GM12878 (cell line): ENCODE results near the gene EXOC4. TPM values are rescaled to one million over a fixed set of nuclear protein-coding genes. Genes with fewer than 3 reads are reported as not detected.

ENCODE experiments used
- ATAC-seq: fragments of 200-7000 bp; cut with Tn5 transposase; 3 replicates; pipeline ENCODE4 v1.9.1; 2020; ENCODE audit warnings: mild to moderate bottlenecking, moderate library complexity
- BruUV-seq: library from RNA; stranded (reverse); fragments of 400-500 nt; replicated peaks from 2 replicates; lab custom pipeline; 2021; lab: Mats Ljungman, UMichigan
- CTCF ChIA-PET: fragments of 300-600 bp; sonication (Branson Sonifier 250); formaldehyde crosslinking; extraction: SDS; loops from one replicate; lab custom pipeline; 2021; ENCODE audit warnings: inconsistent platforms; lab: Yijun Ruan, JAX
- POLR2A ChIA-PET: fragments of 350-600 bp; formaldehyde crosslinking; extraction: SDS; loops from one replicate; lab custom pipeline; 2021; ENCODE audit warnings: inconsistent platforms; lab: Charles Lee
- RAD21 ChIA-PET: fragments of 300-600 bp; sonication (Branson Sonifier 250); formaldehyde crosslinking; loops from one replicate; lab custom pipeline; 2023; ENCODE audit warnings: antibody characterized with exemption; ENCODE audit not compliant: unreplicated experiment; lab: Charles Lee
- SMC1A ChIA-PET: fragments of 300-600 bp; sonication (Branson Sonifier 250); formaldehyde crosslinking; loops from one replicate; lab custom pipeline; 2023; ENCODE audit not compliant: unreplicated experiment, uncharacterized antibody; lab: Charles Lee
- DNase-seq: peaks from one replicate; pipeline ENCODE4 v3.0.0-alpha.2; 2011; ENCODE audit warnings: low read depth, low spot score
- FAIRE-seq: peaks from 3 replicates; lab custom pipeline; 2011; peaks lifted over from hg19 to GRCh38; lab: Jason Lieb, UNC
- H2AFZ ChIP-seq: 2 replicates; pipeline ENCODE4 v1.6.0; 2011; ENCODE audit warnings: low read depth, low read length, control low read depth; ENCODE audit not compliant: control insufficient read depth
- H3K27ac ChIP-seq: 2 replicates; pipeline ENCODE4 v1.5.1; 2011; ENCODE audit warnings: control low read depth; ENCODE audit not compliant: control insufficient read depth, insufficient read depth
- H3K27me3 ChIP-seq, 2 experiments: replicated peaks in 1 of 2; 2 replicates each; pipeline versions ENCODE4 v1.6.0 to v1.6.1; 2011; ENCODE audit warnings: low read length in 1 of 2; ENCODE audit not compliant: control insufficient read depth in 2 of 2, insufficient read depth in 2 of 2
- H3K36me3 ChIP-seq, 2 experiments: 2 replicates each; pipeline ENCODE4 v1.5.1; 2011; ENCODE audit warnings: low read length in 1 of 2; ENCODE audit not compliant: control insufficient read depth in 2 of 2, insufficient read depth in 2 of 2
- H3K4me1 ChIP-seq: 2 replicates; pipeline ENCODE4 v1.6.1; 2011; ENCODE audit warnings: mild to moderate bottlenecking, low read length, moderate library complexity, mixed read lengths; ENCODE audit not compliant: control insufficient read depth, insufficient read depth
- H3K4me2 ChIP-seq: 2 replicates; pipeline ENCODE4 v1.6.0; 2011; ENCODE audit warnings: control low read depth; ENCODE audit not compliant: control insufficient read depth, insufficient read depth
- H3K4me3 ChIP-seq: fragments of 200-600 bp; sonication (generic); 2 replicates; pipeline ENCODE4 v1.5.1; 2016
- H3K79me2 ChIP-seq: 2 replicates; pipeline ENCODE4 v1.6.0; 2011; ENCODE audit warnings: low read length; ENCODE audit not compliant: control insufficient read depth, insufficient read depth
- H3K9ac ChIP-seq: 2 replicates; pipeline ENCODE4 v1.8.0; 2011; ENCODE audit warnings: low read length, control low read depth, mixed read lengths; ENCODE audit not compliant: control insufficient read depth, insufficient read depth
- H3K9me3 ChIP-seq: replicated peaks from 3 replicates; pipeline ENCODE4 v1.5.1; 2011; ENCODE audit warnings: mild to moderate bottlenecking, low read length; ENCODE audit not compliant: control insufficient read depth, insufficient read depth
- H4K20me1 ChIP-seq: 2 replicates; pipeline ENCODE4 v1.6.0; 2011; ENCODE audit not compliant: control insufficient read depth, insufficient read depth
- BCL3 ChIP-seq: IDR thresholded peaks from 2 replicates; pipeline ENCODE4 v1.6.1; 2011; ENCODE audit warnings: borderline replicate concordance, low read depth, mild to moderate bottlenecking, moderate library complexity, low read length; ENCODE audit not compliant: insufficient read depth, poor library complexity, severe bottlenecking
- HDGF ChIP-seq: fragments of 450-650 bp; IDR thresholded peaks from 2 replicates; pipeline ENCODE4 v1.6.1; 2016; ENCODE audit warnings: antibody characterized with exemption
- IKZF1 ChIP-seq: fragments of 450-650 bp; conservative IDR thresholded peaks from 2 replicates; pipeline ENCODE4 v1.6.1; 2017; ENCODE audit warnings: antibody characterized with exemption, mild to moderate bottlenecking
- JUNB ChIP-seq: IDR thresholded peaks from 2 replicates; pipeline ENCODE4 v1.6.1; 2016; ENCODE audit warnings: antibody characterized with exemption, mild to moderate bottlenecking
- MLLT1 ChIP-seq: fragments of 450-650 bp; IDR thresholded peaks from 2 replicates; pipeline ENCODE4 v1.6.1; 2016; ENCODE audit warnings: mild to moderate bottlenecking
- MTA3 ChIP-seq: IDR thresholded peaks from 2 replicates; pipeline ENCODE4 v1.6.1; 2012; ENCODE audit warnings: low read length, inconsistent platforms, borderline replicate concordance
- MYB ChIP-seq: fragments of 150-350 bp; IDR thresholded peaks from 2 replicates; pipeline ENCODE4 v1.6.1; 2014; ENCODE audit warnings: mild to moderate bottlenecking, low read depth, low read length, borderline replicate concordance
- PAX5 ChIP-seq: IDR thresholded peaks from 2 replicates; pipeline ENCODE4 v1.6.1; 2011; ENCODE audit warnings: low read depth, low read length, borderline replicate concordance
- SMAD1 ChIP-seq: fragments of 450-650 bp; IDR thresholded peaks from 2 replicates; pipeline ENCODE4 v1.6.1; 2018; ENCODE audit warnings: mild to moderate bottlenecking, low read depth; ENCODE audit not compliant: partially characterized antibody
- SMARCA5 ChIP-seq: fragments of 450-650 bp; IDR thresholded peaks from 2 replicates; pipeline ENCODE4 v1.6.1; 2017; ENCODE audit warnings: mild to moderate bottlenecking
- TCF12 ChIP-seq: IDR thresholded peaks from 2 replicates; pipeline ENCODE4 v1.6.1; 2011; ENCODE audit warnings: low read depth, mild to moderate bottlenecking, low read length
- YY1 ChIP-seq: IDR thresholded peaks from 2 replicates; pipeline ENCODE4 v1.6.1; 2011; ENCODE audit warnings: low read depth, mild to moderate bottlenecking, low read length
- WGBS: methylation state at CpG from one replicate; pipeline ENCODE4 v1.1.6; 2016; ENCODE audit warnings: low lambda C conversion rate; ENCODE audit not compliant: insufficient replicate concordance, insufficient coverage; ENCODE audit errors: missing lambda C conversion rate; 5-methylcytosine and 5-hydroxymethylcytosine counted together
- in situ Hi-C: fragments of 300-500 bp; cut with MboI; formaldehyde crosslinking; loops from 9 replicates; pipeline ENCODE4 v1.14.3; 2018; ENCODE audit warnings: mixed read lengths
- intact Hi-C: fragments of 100-400 bp; cut with micrococcal nuclease; formaldehyde crosslinking; loops from one replicate; pipeline ENCODE4 v1.14.2; 2022; ENCODE audit not compliant: unreplicated experiment
- polyA plus RNA-seq, 11 experiments: library from polyadenylated mRNA; depleted of rRNA in 4 of 11; unstranded in 6 of 11; stranded (reverse) in 5 of 11; fragments of >200 nt; fragmentation: Nextera tagmentation in 4 of 11; fragmentation: Illumina TruSeq in 1 of 11; extraction: Ambion mirVana in 4 of 11; extraction: Trizol in 1 of 11; gene quantifications; 1 replicate in 1 of 11; 2 replicates in 10 of 11; pipeline versions ENCODE4 v1.2.1 to v1.2.3, GENCODE V29; 2011 to 2016; ENCODE audit warnings: inconsistent platforms in 2 of 11, missing spikeins in 2 of 11, low read depth in 1 of 11
- total RNA-seq, 4 experiments: library from RNA; depleted of rRNA in 3 of 4; stranded (reverse); fragments of >200 nt in 3 of 4; fragmentation: Illumina TruSeq in 1 of 4; extraction: Trizol in 1 of 4; gene quantifications; 2 replicates each; pipeline versions ENCODE4 v1.2.1 to v1.2.3, GENCODE V29; 2013 to 2021

Gene EXOC4
- total and polyA plus RNA-seq, 10 of the 15 experiments (the other 5 are each of a cell fraction or from before 2014, with no cell fraction given): 13.2 to 44.5 (median 29.6) TPM

GRCh38 chr7:133822001-133822641 is 569.2 kb downstream of the EXOC4 start:
- no peaks in the 10 kb centered on the region for H3K79me2 ChIP-seq
- no peak for TF ChIP-seq PAX5
- no peak for TF ChIP-seq HDGF
- no peak for TF ChIP-seq IKZF1
- TF ChIP-seq MLLT1: no peak
- TF ChIP-seq YY1: no peak
- no peak for TF ChIP-seq BCL3
- no peak for TF ChIP-seq MTA3
- TF ChIP-seq SMAD1: no peak
- TF ChIP-seq TCF12: no peak
- TF ChIP-seq SMARCA5: no peak
- TF ChIP-seq MYB: no peak
- TF ChIP-seq JUNB: no peak
- in situ Hi-C loops: no loop called here
- H2AFZ ChIP-seq: no peak overlapping the region
- DNase-seq (no peak), FAIRE-seq (no peak), ATAC-seq (no peak)
- H3K27ac ChIP-seq: no peak overlapping the region
- no TSS peak for BruUV-seq
- SMC1A ChIA-PET: no interaction called here
- H3K4me3 ChIP-seq: no peak overlapping the region
- no peak overlapping the region for H3K4me2 ChIP-seq
- RAD21 ChIA-PET: no interaction called here
- no peaks in the 10 kb centered on the region for H3K4me1 ChIP-seq
- CTCF ChIA-PET: no interaction called here
- H3K36me3 ChIP-seq: no peaks in the 10 kb centered on the region; a peak in 1 of 4 replicates
- H3K9ac ChIP-seq: no peak overlapping the region
- no peaks in the 10 kb centered on the region for H3K9me3 ChIP-seq
- H4K20me1 ChIP-seq: no peaks in the 10 kb centered on the region
- no peaks in the 10 kb centered on the region for H3K27me3 ChIP-seq
- 100% methylated on average over 3 of the region's 3 CpGs for WGBS
- POLR2A ChIA-PET: no interaction called here
- intact Hi-C loops: no loop called here
